IMR-90 (cell line): ENCODE measurements around the gene LRRC57. TPM values are rescaled to one million over a fixed set of nuclear protein-coding genes. Genes with fewer than 3 reads are reported as not detected.

Experiments
- ATAC-seq: fragments of 200-7000 bp; cut with Tn5 transposase; 2 replicates; pipeline ENCODE4 v1.9.1; 2020; ENCODE audit warnings: low read depth, mild to moderate bottlenecking, moderate library complexity
- BruUV-seq: library from RNA; stranded (reverse); fragments of 400-500 nt; replicated peaks from 2 replicates; lab custom pipeline; 2021; lab: Mats Ljungman, UMichigan
- CTCF ChIA-PET: fragments of 300-600 bp; formaldehyde crosslinking; extraction: SDS; loops from one replicate; lab custom pipeline; 2021; ENCODE audit warnings: antibody characterized with exemption; lab: Yijun Ruan, JAX
- POLR2A ChIA-PET: fragments of 300-600 bp; sonication (Branson Sonifier 250); formaldehyde crosslinking; loops from one replicate; lab custom pipeline; 2022; ENCODE audit warnings: antibody characterized with exemption; ENCODE audit not compliant: unreplicated experiment; lab: Charles Lee
- DNase-seq: peaks from one replicate; pipeline ENCODE4 v3.0.0; 2013
- H2AFZ ChIP-seq: replicated peaks from 2 replicates; pipeline ENCODE3; 2013; ENCODE audit warnings: low read length, mild to moderate bottlenecking; ENCODE audit not compliant: poor library complexity
- H2AK5ac ChIP-seq: 2 replicates; pipeline ENCODE4 v1.6.1; 2013; ENCODE audit warnings: low read depth, low read length, inconsistent platforms
- H2AK9ac ChIP-seq: replicated peaks from 2 replicates; pipeline ENCODE3; 2013; ENCODE audit warnings: mild to moderate bottlenecking, low read depth, low read length, moderate library complexity; ENCODE audit not compliant: poor library complexity
- H2BK120ac ChIP-seq: 2 replicates; pipeline ENCODE4 v1.6.1; 2013; ENCODE audit warnings: low read depth, low read length, inconsistent platforms
- H2BK15ac ChIP-seq: 3 replicates; pipeline ENCODE4 v1.6.1; 2013; ENCODE audit warnings: low read depth, low read length, inconsistent platforms
- H2BK20ac ChIP-seq: 2 replicates; pipeline ENCODE4 v1.6.1; 2013; ENCODE audit warnings: low read depth, mild to moderate bottlenecking, inconsistent platforms, low read length, moderate library complexity
- H2BK5ac ChIP-seq: 2 replicates; pipeline ENCODE4 v1.6.1; 2013; ENCODE audit warnings: mild to moderate bottlenecking, low read depth, low read length, inconsistent platforms; ENCODE audit not compliant: poor library complexity, severe bottlenecking
- H3K14ac ChIP-seq: replicated peaks from 2 replicates; pipeline ENCODE4 v1.6.1; 2013; ENCODE audit warnings: low read depth, low read length, inconsistent platforms
- H3K18ac ChIP-seq: 2 replicates; pipeline ENCODE4 v1.6.1; 2013; ENCODE audit warnings: low read depth, low read length, control low read depth
- H3K23ac ChIP-seq: 2 replicates; pipeline ENCODE4 v1.6.1; 2013; ENCODE audit warnings: low read depth, low read length, inconsistent platforms
- H3K27ac ChIP-seq: 2 replicates; pipeline ENCODE4 v1.5.1; 2013; ENCODE audit warnings: mild to moderate bottlenecking, control low read depth, low read length; ENCODE audit not compliant: insufficient read depth
- H3K27me3 ChIP-seq: 2 replicates; pipeline ENCODE4 v1.6.1; 2013; ENCODE audit warnings: low read length; ENCODE audit not compliant: control insufficient read depth, insufficient read depth
- H3K36me3 ChIP-seq: 2 replicates; pipeline ENCODE4 v1.6.1; 2013; ENCODE audit warnings: low read length, mixed read lengths; ENCODE audit not compliant: control insufficient read depth, insufficient read depth
- H3K4ac ChIP-seq: 2 replicates; pipeline ENCODE4 v1.6.1; 2013; ENCODE audit warnings: low read depth, low read length, inconsistent platforms
- H3K4me1 ChIP-seq: 2 replicates; pipeline ENCODE4 v1.6.1; 2013; ENCODE audit warnings: low read length, mixed read lengths; ENCODE audit not compliant: control insufficient read depth, insufficient read depth
- H3K4me2 ChIP-seq: 2 replicates; pipeline ENCODE4 v1.6.1; 2013; ENCODE audit warnings: low read depth, mild to moderate bottlenecking, control low read depth, low read length, moderate library complexity
- H3K4me3 ChIP-seq: 2 replicates; pipeline ENCODE4 v1.5.1; 2013; ENCODE audit warnings: low read depth, mild to moderate bottlenecking, control low read depth, low read length, moderate library complexity; ENCODE audit not compliant: insufficient read depth
- H3K56ac ChIP-seq: 2 replicates; pipeline ENCODE4 v1.6.1; 2013; ENCODE audit warnings: low read length, inconsistent platforms; ENCODE audit not compliant: insufficient read depth; ENCODE audit errors: extremely low read depth
- H3K79me1 ChIP-seq, 2 experiments: 2 replicates each; pipeline ENCODE4 v1.6.1; 2013; ENCODE audit warnings: low read length in 2 of 2, inconsistent platforms in 1 of 2, low read depth in 1 of 2
- H3K9ac ChIP-seq: 2 replicates; pipeline ENCODE4 v1.6.1; 2013; ENCODE audit warnings: low read depth, low read length, control low read depth
- H3K9me1 ChIP-seq: 2 replicates; pipeline ENCODE4 v1.6.1; 2013; ENCODE audit warnings: low read length, inconsistent platforms; ENCODE audit not compliant: insufficient read depth
- H3K9me3 ChIP-seq: 2 replicates; pipeline ENCODE4 v1.6.1; 2013; ENCODE audit warnings: low read length; ENCODE audit not compliant: control insufficient read depth, insufficient read depth
- H4K20me1 ChIP-seq: 2 replicates; pipeline ENCODE4 v1.6.1; 2013; ENCODE audit warnings: low read length, inconsistent platforms; ENCODE audit not compliant: insufficient read depth
- H4K5ac ChIP-seq: 2 replicates; pipeline ENCODE4 v1.6.1; 2013; ENCODE audit warnings: mild to moderate bottlenecking, low read depth, low read length, control low read depth
- H4K8ac ChIP-seq, 2 experiments: 2 replicates each; pipeline ENCODE4 v1.6.1; 2013; ENCODE audit warnings: low read depth in 2 of 2, low read length in 2 of 2, control low read depth in 1 of 2, inconsistent platforms in 1 of 2
- H4K91ac ChIP-seq: 2 replicates; pipeline ENCODE4 v1.6.1; 2013; ENCODE audit warnings: low read depth, low read length, inconsistent platforms; ENCODE audit not compliant: insufficient read depth
- BHLHE40 ChIP-seq: fragments of 150-350 bp; IDR thresholded peaks from 2 replicates; pipeline ENCODE4 v1.6.1; 2016; ENCODE audit warnings: mild to moderate bottlenecking, low read depth, low read length
- MAFK ChIP-seq: IDR thresholded peaks from 2 replicates; pipeline ENCODE4 v1.6.1; 2012; ENCODE audit warnings: low read depth, low read length, improper control_type of control experiment
- MAZ ChIP-seq: IDR thresholded peaks from 2 replicates; pipeline ENCODE4 v1.6.1; 2012; ENCODE audit warnings: low read depth, mild to moderate bottlenecking, low read length, improper control_type of control experiment, moderate library complexity, borderline replicate concordance
- MXI1 ChIP-seq: IDR thresholded peaks from 2 replicates; pipeline ENCODE4 v1.6.1; 2012; ENCODE audit warnings: low read depth, mild to moderate bottlenecking, low read length, moderate library complexity, borderline replicate concordance
- POLR2A ChIP-seq: IDR thresholded peaks from 2 replicates; pipeline ENCODE4 v1.6.1; 2012; ENCODE audit warnings: mild to moderate bottlenecking, low read depth, low read length
- RAD21 ChIP-seq: IDR thresholded peaks from 2 replicates; pipeline ENCODE4 v1.6.1; 2012; ENCODE audit warnings: low read length, improper control_type of control experiment
- RCOR1 ChIP-seq: IDR thresholded peaks from 2 replicates; pipeline ENCODE4 v1.6.1; 2012; ENCODE audit warnings: mild to moderate bottlenecking, low read length, improper control_type of control experiment; ENCODE audit not compliant: insufficient replicate concordance
- RFX5 ChIP-seq: IDR thresholded peaks from 2 replicates; pipeline ENCODE4 v1.8.0; 2012; ENCODE audit warnings: low read depth, mild to moderate bottlenecking, low read length, moderate library complexity
- SMC3 ChIP-seq: fragments of 150-350 bp; IDR thresholded peaks from 2 replicates; pipeline ENCODE4 v1.6.1; 2016; ENCODE audit warnings: low read depth, mild to moderate bottlenecking, antibody characterized with exemption, low read length, moderate library complexity
- WGBS, 2 experiments: methylation state at CpG; one replicate each; pipeline versions ENCODE4 v1.1.5 to v1.1.7; 2013; ENCODE audit warnings: missing lambda C conversion rate in 2 of 2; ENCODE audit not compliant: insufficient read length in 1 of 2; ENCODE audit errors: extremely low coverage in 2 of 2; 5-methylcytosine and 5-hydroxymethylcytosine counted together
- dilution Hi-C: fragments of 300-500 bp; cut with HindIII; formaldehyde crosslinking; loops from one replicate; pipeline ENCODE4 v1.14.3; 2018; ENCODE audit warnings: low sequenced_read_pairs; ENCODE audit not compliant: unreplicated experiment
- in situ Hi-C: fragments of 300-500 bp; cut with MboI; formaldehyde crosslinking; loops from 3 replicates; pipeline ENCODE4 v1.14.3; 2019; ENCODE audit warnings: low sequenced_read_pairs, inconsistent platforms, mixed read lengths
- intact Hi-C: fragments of 100-400 bp; cut with micrococcal nuclease; formaldehyde crosslinking; loops from 2 replicates; pipeline ENCODE4 v1.10.0; 2022
- polyA plus RNA-seq, 3 experiments: library from polyadenylated mRNA; depleted of rRNA; stranded (reverse); fragments of >200 nt; gene quantifications; 2 replicates each; pipeline ENCODE4 v1.2.3, GENCODE V29; 2012; ENCODE audit warnings: low replicate concordance in 1 of 3
- total RNA-seq: library from RNA; depleted of rRNA; stranded (reverse); fragments of >200 nt; gene quantifications from 2 replicates; pipeline ENCODE4 v1.2.3, GENCODE V29; 2012
- TF ChIP-seq, protein P1 (sequence below): fragments of 150-350 bp; IDR thresholded peaks from 2 replicates; pipeline ENCODE4 v1.6.1; 2017; ENCODE audit warnings: mild to moderate bottlenecking, antibody characterized with exemption, low read length, low read depth
- TF ChIP-seq, protein P2 (sequence below): fragments of 150-350 bp; IDR thresholded peaks from 2 replicates; pipeline ENCODE4 v1.6.1; 2016; ENCODE audit warnings: low read depth, mild to moderate bottlenecking, low read length, moderate library complexity, borderline replicate concordance

Gene LRRC57
- total and polyA plus RNA-seq, 2 of the 4 experiments (the other 2 are of a cell fraction) = 9.5 to 11.3 TPM

DNA sequence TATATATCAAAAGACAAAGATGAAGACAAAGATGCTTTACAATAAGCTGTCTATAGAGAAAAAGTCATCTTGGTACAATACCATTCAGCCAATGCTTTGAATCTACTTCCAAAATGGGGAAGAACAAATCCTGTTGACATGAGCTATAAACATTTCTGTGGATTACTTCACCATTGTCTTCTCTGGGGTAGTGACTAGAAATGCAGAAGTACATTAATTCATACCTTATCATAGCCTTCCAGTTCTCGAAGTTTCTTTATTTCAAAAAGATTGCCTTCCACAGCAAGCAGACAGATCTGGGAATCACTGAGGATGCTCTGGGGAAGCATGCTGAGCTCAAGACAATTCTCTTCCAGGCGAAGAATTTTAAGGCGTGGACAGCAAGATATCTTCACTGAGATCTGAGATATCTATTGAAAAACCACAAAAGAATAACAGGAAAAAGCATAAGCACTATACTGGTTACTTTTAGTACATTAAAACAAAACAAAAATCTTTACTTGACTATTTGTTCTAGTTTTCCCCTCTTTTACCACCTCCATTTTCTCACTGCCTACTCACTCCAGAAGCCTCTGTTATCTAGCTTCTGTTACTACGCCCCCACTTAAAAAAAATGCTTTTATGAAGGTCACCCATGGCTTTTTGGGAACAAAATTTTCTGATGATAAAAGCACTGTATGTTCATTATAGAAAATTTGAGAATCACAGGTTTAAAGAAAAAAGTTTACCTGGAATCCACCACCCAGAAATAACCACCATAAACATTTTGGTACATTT, 3.6 kb downstream of the LRRC57 start:
- in situ Hi-C loops = no loop called here
- ChIA-PET POLR2A (no interaction called here), CTCF (interaction anchor here (1.6 kb wide), 1 partner anchor 8 kb away, joined by 3 read pairs; no protein-coding TSS in a partner anchor)
- TF ChIP-seq RAD21 = no peak
- TF ChIP-seq MAFK = no peak
- no peak for TF ChIP-seq RCOR1
- TF ChIP-seq, protein P1, sequence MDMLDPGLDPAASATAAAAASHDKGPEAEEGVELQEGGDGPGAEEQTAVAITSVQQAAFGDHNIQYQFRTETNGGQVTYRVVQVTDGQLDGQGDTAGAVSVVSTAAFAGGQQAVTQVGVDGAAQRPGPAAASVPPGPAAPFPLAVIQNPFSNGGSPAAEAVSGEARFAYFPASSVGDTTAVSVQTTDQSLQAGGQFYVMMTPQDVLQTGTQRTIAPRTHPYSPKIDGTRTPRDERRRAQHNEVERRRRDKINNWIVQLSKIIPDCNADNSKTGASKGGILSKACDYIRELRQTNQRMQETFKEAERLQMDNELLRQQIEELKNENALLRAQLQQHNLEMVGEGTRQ = no peak
- no peak for TF ChIP-seq SMC3
- no peak for TF ChIP-seq BHLHE40
- TF ChIP-seq RFX5 = no peak
- no peak for TF ChIP-seq POLR2A
- TF ChIP-seq MXI1 = no peak
- TF ChIP-seq, protein P2, sequence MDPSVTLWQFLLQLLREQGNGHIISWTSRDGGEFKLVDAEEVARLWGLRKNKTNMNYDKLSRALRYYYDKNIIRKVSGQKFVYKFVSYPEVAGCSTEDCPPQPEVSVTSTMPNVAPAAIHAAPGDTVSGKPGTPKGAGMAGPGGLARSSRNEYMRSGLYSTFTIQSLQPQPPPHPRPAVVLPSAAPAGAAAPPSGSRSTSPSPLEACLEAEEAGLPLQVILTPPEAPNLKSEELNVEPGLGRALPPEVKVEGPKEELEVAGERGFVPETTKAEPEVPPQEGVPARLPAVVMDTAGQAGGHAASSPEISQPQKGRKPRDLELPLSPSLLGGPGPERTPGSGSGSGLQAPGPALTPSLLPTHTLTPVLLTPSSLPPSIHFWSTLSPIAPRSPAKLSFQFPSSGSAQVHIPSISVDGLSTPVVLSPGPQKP = no peak
- no peak for TF ChIP-seq MAZ
- Histone ChIP-seq H3K9me3 (no peaks in the 10 kb centered on the region), H2AK9ac (no peak overlapping the region), H3K9ac (no peak overlapping the region), H2AFZ (no peak overlapping the region), H4K20me1 (0 out of 2 replicates have a peak, but pooled peaks cover 4% of the 10 kb centered on the region), H4K5ac (no peak overlapping the region), H3K4me3 (no peak overlapping the region), H2BK15ac (no peak overlapping the region), H2BK5ac (no peak overlapping the region), H3K56ac (no peak overlapping the region), H3K27me3 (no peaks in the 10 kb centered on the region), H3K36me3 (peaks cover 16% of the 10 kb centered on the region), H3K79me1 (peaks cover 20 to 40% of the 10 kb centered on the region in 2 experiments; a peak in 3 of 4 replicates), H3K14ac (no peak overlapping the region), H4K8ac (no peak overlapping the region), H3K4me2 (no peak overlapping the region), H2BK120ac (no peak overlapping the region), H2AK5ac (no peak overlapping the region), H2BK20ac (no peak overlapping the region), H3K27ac (no peak overlapping the region), H3K9me1 (0 out of 2 replicates have a peak, but pooled peaks cover 3% of the 10 kb centered on the region), H3K4me1 (peaks cover 6% of the 10 kb centered on the region), H3K4ac (no peak overlapping the region), H3K23ac (no peak overlapping the region), H3K18ac (no peak overlapping the region), H4K91ac (no peak overlapping the region)
- intact Hi-C loops = no loop called here
- no TSS peak for BruUV-seq
- ATAC-seq = no peak
- WGBS, 2 experiments = no CpG with 5 or more reads among the region's 4 CpGs
- dilution Hi-C loops = no loop called here
- DNase-seq = no peak
